NB4 (cell line): ENCODE results near the gene RAB25.

Experiments used
- DNase-seq: peaks from one replicate; pipeline ENCODE4 v3.0.0; 2010; ENCODE audit warnings: low read depth
- H3K4me3 ChIP-seq: one replicate; pipeline ENCODE4 v1.5.1; 2011; ENCODE audit warnings: mild to moderate bottlenecking, low read depth, low read length, moderate library complexity
- CTCF ChIP-seq: IDR thresholded peaks from one replicate; pipeline ENCODE4 v1.5.1; 2012; ENCODE audit warnings: low read depth, low read length
- MAX ChIP-seq: IDR thresholded peaks from 2 replicates; pipeline ENCODE4 v1.6.1; 2011; ENCODE audit warnings: low read depth, low read length
- MYC ChIP-seq: IDR thresholded peaks from 2 replicates; pipeline ENCODE4 v1.6.1; 2011; ENCODE audit warnings: low read depth, low read length
- POLR2A ChIP-seq: IDR thresholded peaks from 2 replicates; pipeline ENCODE4 v1.6.1; 2011; ENCODE audit warnings: mild to moderate bottlenecking; ENCODE audit not compliant: insufficient read length; ENCODE audit errors: extremely low read depth

The RAB25 gene

GRCh38 chr1:156078728-156079127 is 17.8 kb downstream of the RAB25 start:
- no peak for TF ChIP-seq CTCF
- no peak for TF ChIP-seq MYC
- TF ChIP-seq MAX: no peak
- no peak for TF ChIP-seq POLR2A
- no peak overlapping the region for H3K4me3 ChIP-seq
- DNase-seq: no peak

- no peak for TF ChIP-seq CTCF
- TF ChIP-seq MAX: no peak
- no peak for TF ChIP-seq POLR2A
- TF ChIP-seq MYC: no peak
- no peak for DNase-seq
- H3K4me3 ChIP-seq: no peak overlapping the region
These were observed 18.8 kb downstream of the RAB25 start for GRCh38 chr1:156079762-156080161.

GRCh38 chr1:156080241-156080862 is 19.4 kb downstream of the RAB25 start:
- no peak for DNase-seq
- no peak overlapping the region for H3K4me3 ChIP-seq
- TF ChIP-seq MAX (no peak), POLR2A (no peak), MYC (no peak)

GRCh38 chr1:156080863-156081179 is 19.9 kb downstream of the RAB25 start:
- TF ChIP-seq MYC (no peak), CTCF (no peak), MAX (no peak), POLR2A (no peak)
- H3K4me3 ChIP-seq: no peak overlapping the region
- no peak for DNase-seq

GRCh38 chr1:156081180-156081916 is 20.4 kb downstream of the RAB25 start:
- TF ChIP-seq POLR2A (no peak), MAX (no peak), MYC (no peak), CTCF (no peak)
- no peak for DNase-seq
- no peak overlapping the region for H3K4me3 ChIP-seq

GRCh38 chr1:156081917-156082308 is 21.0 kb downstream of the RAB25 start:
- H3K4me3 ChIP-seq: peak overlapping the region; percentile 69
- no peak for DNase-seq

More at GRCh38 chr1:156081917-156082308, 21.0 kb downstream of the RAB25 start:
- no peak for TF ChIP-seq MYC
- TF ChIP-seq POLR2A: no peak
- TF ChIP-seq CTCF: no peak
- TF ChIP-seq MAX: no peak
